GM21737 (cell line): ENCODE data around the gene CCDC160.

Experiments used
- ATAC-seq: cut with Tn5 transposase; IDR thresholded peaks from one replicate; pipeline ENCODE4 v1.9.1; 2021; ENCODE audit warnings: mild to moderate bottlenecking, moderate library complexity; ENCODE audit not compliant: unreplicated experiment

Gene CCDC160

GRCh38 chrX:134294548-134294947, 57.6 kb downstream of the CCDC160 start:
- ATAC-seq, result no peak
